Posterior vena cava (tissue), 2 donors: ENCODE measurements around the gene ERI3. TPM values are rescaled to one million over a fixed set of nuclear protein-coding genes. Genes with fewer than 3 reads are reported as not detected.

Experiments
- DNase-seq: peaks from one replicate; pipeline ENCODE4 v3.0.0-alpha.2; 2020; ENCODE audit warnings: low spot score
- intact Hi-C, 2 donors: fragments of 100-400 bp; cut with DNase I; formaldehyde crosslinking; loops; one replicate each; pipeline versions ENCODE4 v1.14.1 to v1.14.2; 2022 to 2023
- long read RNA-seq, 2 donors: library from polyadenylated mRNA; unstranded; transcript quantifications; one replicate each; pipeline ENCODE4 v2.0.0, GENCODE V29; 2020 to 2021
- total RNA-seq, 2 donors: library from RNA; stranded (reverse); fragmentation: NEBNext Ultra II Directional; extraction: Animal tissue kit (Norgen Biotek cat#: 25700); gene quantifications; one replicate each; pipeline ENCODE4 v1.2.1, GENCODE V29; 2021
- donor health status: DM: yes; HTN: yes; CAD: no.
- donor health status: DM: yes; HTN: yes; CAD: no.

Gene ERI3
- 10 to 100 TPM; 44.5 to 46.9 TPM for total RNA-seq
- long read RNA-seq, donor 1, transcript ERI3-201 (9 exons, 1,684 nt): major isoform, 14 of 34 reads
- long read RNA-seq, donor 1, partial matches to known transcripts: 5 of 34 reads
- long read RNA-seq, donor 1, other reads (novel, unspliced or antisense): 15 of 34 reads
- long read RNA-seq, donor 2, partial matches to known transcripts: 47 of 79 reads
- long read RNA-seq, donor 2, other reads (novel, unspliced or antisense): 32 of 79 reads

- DNase-seq: peak; percentile 99
- intact Hi-C loops: no loop called here
Observed at GRCh38 chr1:44354840-44355581, at the start of gene ERI3. Gene ERI3 (minus strand): TSS chr1:44355257. CDS start chr1:44355026, 231 bp downstream.

- DNase-seq: no peak
Observed at GRCh38 chr1:44401256-44402228, 46.5 kb upstream of the ERI3 start.

GRCh38 chr1:44390277-44390676 lies 35.2 kb upstream of the ERI3 start:
- intact Hi-C loops: no loop called here
- DNase-seq: no peak

More at GRCh38 chr1:44401256-44402228, 46.5 kb upstream of the ERI3 start:
- intact Hi-C loops: no loop called here

- DNase-seq: no peak
- intact Hi-C loops: no loop called here
Observed at GRCh38 chr1:44389437-44389836, 34.4 kb upstream of the ERI3 start.

- DNase-seq: no peak
- intact Hi-C loops: no loop called here
Observed at GRCh38 chr1:44388551-44388950, 33.5 kb upstream of the ERI3 start.

GRCh38 chr1:44380666-44381177 lies 25.7 kb upstream of the ERI3 start:
- intact Hi-C loops: loop anchor here in 1 of 2 donors (5.0 kb wide), 1 partner anchor 272 kb away; no protein-coding TSS in a partner anchor
- no peak for DNase-seq

GRCh38 chr1:44377925-44378784 lies 23.1 kb upstream of the ERI3 start:
- intact Hi-C loops: loop anchor here (5.0 to 10.0 kb wide), 2 partner anchors 217 to 219 kb away; no protein-coding TSS in a partner anchor
- DNase-seq: no peak

- DNase-seq: no peak
- intact Hi-C loops: loop anchor here (5.0 to 10.0 kb wide), 2 partner anchors 219 to 222 kb away; no protein-coding TSS in a partner anchor
Observed at GRCh38 chr1:44375547-44375946, 20.5 kb upstream of the ERI3 start.

- intact Hi-C loops: loop anchor here in 1 of 2 donors (10.0 kb wide), 1 partner anchor 224 kb away; no protein-coding TSS in a partner anchor
- DNase-seq: no peak
Observed at GRCh38 chr1:44371206-44371605, 16.1 kb upstream of the ERI3 start.

GRCh38 chr1:44368471-44369151 lies 13.6 kb upstream of the ERI3 start:
- no peak for DNase-seq
- intact Hi-C loops: no loop called here

GRCh38 chr1:44367944-44368343 lies 12.9 kb upstream of the ERI3 start:
- intact Hi-C loops: no loop called here
- DNase-seq: no peak

GRCh38 chr1:44366371-44366975 lies 11.4 kb upstream of the ERI3 start:
- no peak for DNase-seq
- intact Hi-C loops: no loop called here

- DNase-seq: no peak
- intact Hi-C loops: no loop called here
Observed at GRCh38 chr1:44361478-44361877, 6.4 kb upstream of the ERI3 start.

- intact Hi-C loops: no loop called here
- no peak for DNase-seq
Observed at GRCh38 chr1:44359234-44359935, 4.3 kb upstream of the ERI3 start.

- intact Hi-C loops: no loop called here
- DNase-seq: no peak
Observed at GRCh38 chr1:44357710-44358109, 2.7 kb upstream of the ERI3 start.

GRCh38 chr1:44355582-44356305 lies 687 bp upstream of the ERI3 start:
- DNase-seq: no peak
- intact Hi-C loops: no loop called here
